Mammary epithelial cell (primary cell): ENCODE results near the gene CEP78.

Source experiments
- EZH2 ChIP-seq: IDR thresholded peaks from 2 replicates; pipeline ENCODE4 v1.6.1; 2012; ENCODE audit warnings: low read length, inconsistent platforms, borderline replicate concordance
- TF ChIP-seq, protein P1 (sequence below), 2 donors: IDR thresholded peaks in 1 of 2; conservative IDR thresholded peaks in 1 of 2; 2 replicates each; pipeline ENCODE4 v1.5.1; 2011 to 2012; ENCODE audit warnings: inconsistent platforms in 2 of 2, low read length in 2 of 2, mild to moderate bottlenecking in 2 of 2, control low read depth in 1 of 2, low read depth in 1 of 2; ENCODE audit not compliant: insufficient read depth in 1 of 2; ENCODE audit errors: extremely low read depth in 1 of 2

DNA sequence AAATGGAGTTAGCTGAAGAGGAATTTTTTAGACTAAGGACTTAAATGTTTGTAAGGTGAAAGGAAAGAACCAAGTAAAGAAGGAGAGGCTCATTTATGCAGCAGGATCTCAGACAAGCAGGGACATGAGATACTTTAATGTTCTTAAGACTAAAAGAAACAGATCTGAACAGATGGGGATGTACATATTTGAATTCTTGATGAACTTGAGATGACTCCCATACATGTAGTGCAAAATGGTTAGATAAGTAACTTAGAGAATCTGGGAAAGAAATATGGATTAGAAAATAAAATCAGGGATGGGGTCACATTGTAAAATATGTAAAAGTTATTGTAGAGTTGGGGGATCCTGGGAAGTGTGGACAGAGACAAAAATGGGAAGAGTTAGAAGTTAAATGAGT lies 33.9 kb downstream of the CEP78 start:
- TF ChIP-seq, protein P1, sequence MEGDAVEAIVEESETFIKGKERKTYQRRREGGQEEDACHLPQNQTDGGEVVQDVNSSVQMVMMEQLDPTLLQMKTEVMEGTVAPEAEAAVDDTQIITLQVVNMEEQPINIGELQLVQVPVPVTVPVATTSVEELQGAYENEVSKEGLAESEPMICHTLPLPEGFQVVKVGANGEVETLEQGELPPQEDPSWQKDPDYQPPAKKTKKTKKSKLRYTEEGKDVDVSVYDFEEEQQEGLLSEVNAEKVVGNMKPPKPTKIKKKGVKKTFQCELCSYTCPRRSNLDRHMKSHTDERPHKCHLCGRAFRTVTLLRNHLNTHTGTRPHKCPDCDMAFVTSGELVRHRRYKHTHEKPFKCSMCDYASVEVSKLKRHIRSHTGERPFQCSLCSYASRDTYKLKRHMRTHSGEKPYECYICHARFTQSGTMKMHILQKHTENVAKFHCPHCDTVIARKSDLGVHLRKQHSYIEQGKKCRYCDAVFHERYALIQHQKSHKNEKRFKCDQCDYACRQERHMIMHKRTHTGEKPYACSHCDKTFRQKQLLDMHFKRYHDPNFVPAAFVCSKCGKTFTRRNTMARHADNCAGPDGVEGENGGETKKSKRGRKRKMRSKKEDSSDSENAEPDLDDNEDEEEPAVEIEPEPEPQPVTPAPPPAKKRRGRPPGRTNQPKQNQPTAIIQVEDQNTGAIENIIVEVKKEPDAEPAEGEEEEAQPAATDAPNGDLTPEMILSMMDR (conservative IDR thresholded peaks at IDR 0.05 in 1 of 2, IDR thresholded peaks at IDR 0.05 in 1 of 2; ENCODE audit: extremely low read depth in 1 of 2, insufficient read depth in 1 of 2, low read depth in 1 of 2, low read length in 2 of 2): no peak
- TF ChIP-seq EZH2: no peak
